ENCODE results near the gene CCDC146. TPM values are rescaled to one million over a fixed set of nuclear protein-coding genes. Genes with fewer than 3 reads are reported as not detected.

CCDC146 gene
- total and polyA plus RNA-seq, 9 of the 15 experiments (the other 6 are each of a cell fraction or from before 2014, with no cell fraction given) = 0.10 to 0.98 (median 0.26) TPM; not detected in 1

GRCh38 chr7:77181734-77182133 lies 59.3 kb downstream of the CCDC146 start (continued):
- TF ChIP-seq ZNF318 (IDR thresholded peaks at IDR 0.05; ENCODE audit: borderline replicate concordance in 1 of 2, low read depth in 1 of 2) (no peak), PRPF4 (IDR thresholded peaks at IDR 0.05; ENCODE audit: insufficient read depth, low read depth, low read length, poor library complexity, severe bottlenecking) (no peak)

Data from K562 (cell line).